Esophagus squamous epithelium (tissue), 4 donors: ENCODE results near the gene GARNL3.

Experiments
- POLR2A ChIP-seq, 4 donors: fragments of 450-650 bp; IDR thresholded peaks; one replicate each; pipeline ENCODE4 v1.6.1; 2017; ENCODE audit warnings: antibody characterized with exemption in 4 of 4, mild to moderate bottlenecking in 4 of 4, moderate library complexity in 3 of 4
- TF ChIP-seq, protein P1 (sequence below), 6 experiments: fragments of 450-650 bp in 4 of 6; fragments of 200-600 bp in 2 of 6; sonication (generic) in 2 of 6; IDR thresholded peaks; one replicate each; pipeline ENCODE4 v1.5.1; 2016 to 2019; ENCODE audit warnings: antibody characterized with exemption in 6 of 6, mild to moderate bottlenecking in 4 of 6, moderate library complexity in 4 of 6

DNA sequence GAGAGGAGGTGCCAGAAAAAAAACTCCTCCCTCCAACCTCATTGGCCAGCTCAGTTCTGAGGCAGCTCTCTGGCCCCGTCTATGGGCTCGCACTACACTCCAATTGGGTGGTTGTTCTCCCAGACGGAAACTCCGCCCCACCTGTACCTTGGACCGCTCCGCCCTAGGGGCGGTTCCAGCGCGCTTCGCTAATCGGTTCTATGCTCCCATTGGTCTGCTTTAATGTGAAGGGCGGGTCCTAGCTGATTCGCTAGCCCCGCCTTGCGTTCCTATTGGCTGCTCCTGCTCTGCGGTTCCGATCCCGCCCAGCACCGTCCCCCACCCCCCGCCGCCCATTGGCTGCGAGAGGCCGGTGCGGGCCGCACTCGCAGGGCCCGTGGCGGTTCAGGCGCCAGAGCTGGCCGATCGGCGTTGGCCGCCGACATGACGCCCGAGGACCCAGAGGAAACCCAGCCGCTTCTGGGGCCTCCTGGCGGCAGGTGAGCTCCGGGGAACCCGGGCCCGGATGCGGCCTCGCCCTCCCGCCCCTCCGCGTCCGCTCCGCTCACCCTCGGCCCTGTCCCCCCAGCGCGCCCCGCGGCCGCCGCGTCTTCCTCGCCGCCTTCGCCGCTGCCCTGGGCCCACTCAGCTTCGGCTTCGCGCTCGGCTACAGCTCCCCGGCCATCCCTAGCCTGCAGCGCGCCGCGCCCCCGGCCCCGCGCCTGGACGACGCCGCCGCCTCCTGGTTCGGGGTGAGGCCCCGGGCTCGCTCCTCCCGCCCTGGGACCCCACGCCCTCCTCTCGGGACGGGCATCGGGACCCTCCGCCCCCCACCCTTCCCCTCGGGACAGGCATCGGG, 132.5 kb downstream of the GARNL3 start, which contains the start of gene SLC2A8:
- TF ChIP-seq, protein P1, sequence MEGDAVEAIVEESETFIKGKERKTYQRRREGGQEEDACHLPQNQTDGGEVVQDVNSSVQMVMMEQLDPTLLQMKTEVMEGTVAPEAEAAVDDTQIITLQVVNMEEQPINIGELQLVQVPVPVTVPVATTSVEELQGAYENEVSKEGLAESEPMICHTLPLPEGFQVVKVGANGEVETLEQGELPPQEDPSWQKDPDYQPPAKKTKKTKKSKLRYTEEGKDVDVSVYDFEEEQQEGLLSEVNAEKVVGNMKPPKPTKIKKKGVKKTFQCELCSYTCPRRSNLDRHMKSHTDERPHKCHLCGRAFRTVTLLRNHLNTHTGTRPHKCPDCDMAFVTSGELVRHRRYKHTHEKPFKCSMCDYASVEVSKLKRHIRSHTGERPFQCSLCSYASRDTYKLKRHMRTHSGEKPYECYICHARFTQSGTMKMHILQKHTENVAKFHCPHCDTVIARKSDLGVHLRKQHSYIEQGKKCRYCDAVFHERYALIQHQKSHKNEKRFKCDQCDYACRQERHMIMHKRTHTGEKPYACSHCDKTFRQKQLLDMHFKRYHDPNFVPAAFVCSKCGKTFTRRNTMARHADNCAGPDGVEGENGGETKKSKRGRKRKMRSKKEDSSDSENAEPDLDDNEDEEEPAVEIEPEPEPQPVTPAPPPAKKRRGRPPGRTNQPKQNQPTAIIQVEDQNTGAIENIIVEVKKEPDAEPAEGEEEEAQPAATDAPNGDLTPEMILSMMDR (IDR thresholded peaks at IDR 0.05), result peak in 5 of 6 experiments; percentile 26 to 48 (median 32)
- TF ChIP-seq POLR2A (IDR thresholded peaks at IDR 0.05), result peak in 3 of 4 donors; percentile 10 to 82 (median 80)
